ENCODE results near the gene DNAL1.

- no peak for TF ChIP-seq CTCF (IDR thresholded peaks at IDR 0.05 in 2 of 3, conservative IDR thresholded peaks at IDR 0.05 in 1 of 3; ENCODE audit: control insufficient read depth in 2 of 3, extremely low read depth in 1 of 3, insufficient read depth in 1 of 3, low read depth in 3 of 3, low read length in 3 of 3)
- no peak for TF ChIP-seq NRF1 (conservative IDR thresholded peaks at IDR 0.05; ENCODE audit: low read depth, low read length)
- TF ChIP-seq EZH2 (IDR thresholded peaks at IDR 0.05; ENCODE audit: borderline replicate concordance, control insufficient read depth, low read depth, low read length), result no peak
- no peak for TF ChIP-seq CHD4 (IDR thresholded peaks at IDR 0.05)
- no peak for TF ChIP-seq GABPA (IDR thresholded peaks at IDR 0.05; ENCODE audit: low read depth)
These were observed 95.3 kb downstream of the DNAL1 start for GRCh38 chr14:73739899-73740617.

Data from GM12878 (cell line).